Spleen (tissue), 7 donors: ENCODE data around the gene UBR2.

Experiments used
- POLR2A ChIP-seq, 3 donors: fragments of 450-650 bp; IDR thresholded peaks; one replicate each; pipeline ENCODE4 v1.5.1; 2017; ENCODE audit warnings: antibody characterized with exemption in 3 of 3, mild to moderate bottlenecking in 1 of 3
- TF ChIP-seq, protein P1 (sequence below), 11 experiments: fragments of 200-600 bp in 7 of 11; fragments of 450-650 bp in 4 of 11; sonication (generic) in 4 of 11; IDR thresholded peaks in 8 of 11; conservative IDR thresholded peaks in 3 of 11; 1 replicate in 7 of 11; 2 replicates in 4 of 11; pipeline versions ENCODE4 v1.4.0 to v1.8.0; 2016 to 2021; ENCODE audit warnings: antibody characterized with exemption in 11 of 11, inconsistent platforms in 4 of 11, mild to moderate bottlenecking in 1 of 11
- donor health status: DM: no; HTN: no; CAD: no; lungs with moderate emphysema.
- donor health status: DM: no; HTN: no; CAD: no.
- donor health status: DM: no; HTN: no; CAD: no.

DNA sequence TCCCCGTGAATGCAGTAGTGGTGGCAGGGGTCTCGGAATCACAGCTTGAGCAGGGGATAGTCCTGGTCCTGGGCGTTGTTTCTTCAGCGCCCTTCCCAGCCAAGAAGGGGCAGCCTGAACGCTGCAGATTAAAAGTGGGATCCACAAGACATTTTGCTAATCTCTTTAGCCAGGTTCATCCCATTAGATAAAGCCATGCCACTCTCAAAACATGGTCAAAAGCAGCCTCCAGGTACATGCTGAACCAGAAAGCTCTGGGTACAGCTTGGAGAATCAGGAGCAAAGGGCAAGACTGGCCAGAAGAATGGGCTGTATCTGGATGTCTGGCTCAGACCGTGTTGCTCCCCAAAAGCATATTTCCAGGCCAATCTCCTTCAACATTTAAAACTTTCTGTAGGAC is 158.7 kb downstream of the UBR2 start, which contains the start of gene PRPH2:
- TF ChIP-seq, protein P1, sequence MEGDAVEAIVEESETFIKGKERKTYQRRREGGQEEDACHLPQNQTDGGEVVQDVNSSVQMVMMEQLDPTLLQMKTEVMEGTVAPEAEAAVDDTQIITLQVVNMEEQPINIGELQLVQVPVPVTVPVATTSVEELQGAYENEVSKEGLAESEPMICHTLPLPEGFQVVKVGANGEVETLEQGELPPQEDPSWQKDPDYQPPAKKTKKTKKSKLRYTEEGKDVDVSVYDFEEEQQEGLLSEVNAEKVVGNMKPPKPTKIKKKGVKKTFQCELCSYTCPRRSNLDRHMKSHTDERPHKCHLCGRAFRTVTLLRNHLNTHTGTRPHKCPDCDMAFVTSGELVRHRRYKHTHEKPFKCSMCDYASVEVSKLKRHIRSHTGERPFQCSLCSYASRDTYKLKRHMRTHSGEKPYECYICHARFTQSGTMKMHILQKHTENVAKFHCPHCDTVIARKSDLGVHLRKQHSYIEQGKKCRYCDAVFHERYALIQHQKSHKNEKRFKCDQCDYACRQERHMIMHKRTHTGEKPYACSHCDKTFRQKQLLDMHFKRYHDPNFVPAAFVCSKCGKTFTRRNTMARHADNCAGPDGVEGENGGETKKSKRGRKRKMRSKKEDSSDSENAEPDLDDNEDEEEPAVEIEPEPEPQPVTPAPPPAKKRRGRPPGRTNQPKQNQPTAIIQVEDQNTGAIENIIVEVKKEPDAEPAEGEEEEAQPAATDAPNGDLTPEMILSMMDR (IDR thresholded peaks at IDR 0.05 in 8 of 11, conservative IDR thresholded peaks at IDR 0.05 in 3 of 11), result no peak
- no peak for TF ChIP-seq POLR2A (IDR thresholded peaks at IDR 0.05)
